SU-DHL-6 (cell line): Measurements from ENCODE around the gene LRRC3.

Experiments
- H2AFZ ChIP-seq: fragments of 200-600 bp; sonication (generic); 2 replicates; pipeline ENCODE4 v1.6.1; 2014; ENCODE audit warnings: low read depth, mild to moderate bottlenecking, moderate library complexity, mixed read lengths, antibody characterized with exemption, low read length; ENCODE audit not compliant: severe bottlenecking
- H3F3A ChIP-seq: fragments of 200-600 bp; shearing (Covaris generic); 2 replicates; pipeline ENCODE4 v1.6.0; 2016; ENCODE audit warnings: antibody characterized with exemption, mild to moderate bottlenecking; ENCODE audit not compliant: insufficient read depth
- H3K27ac ChIP-seq: fragments of 200-600 bp; sonication (generic); 2 replicates; pipeline ENCODE4 v1.5.1; 2016; ENCODE audit warnings: low read depth, mild to moderate bottlenecking, low read length, moderate library complexity, mixed read lengths
- H3K27me3 ChIP-seq: fragments of 200-600 bp; sonication (generic), shearing (Covaris generic); 2 replicates; pipeline ENCODE4 v1.6.0; 2014; ENCODE audit warnings: mild to moderate bottlenecking, low read length
- H3K36me3 ChIP-seq: fragments of 200-600 bp; sonication (generic); 2 replicates; pipeline ENCODE4 v1.6.1; 2014; ENCODE audit warnings: mild to moderate bottlenecking, low read length, mixed read lengths
- H3K4me2 ChIP-seq: fragments of 300-600, 200-600 bp; shearing (Covaris generic), sonication (generic); 2 replicates; pipeline ENCODE4 v1.6.0; 2014; ENCODE audit warnings: low read length, low read depth, mild to moderate bottlenecking; ENCODE audit not compliant: poor library complexity, severe bottlenecking
- H3K4me3 ChIP-seq: fragments of 200-600 bp; sonication (generic); 2 replicates; pipeline ENCODE4 v1.5.1; 2014; ENCODE audit warnings: antibody characterized with exemption, low read length, mild to moderate bottlenecking, mixed read lengths; ENCODE audit not compliant: insufficient read depth, poor library complexity, severe bottlenecking
- H3K79me2 ChIP-seq: fragments of 200-600 bp; sonication (generic); 2 replicates; pipeline ENCODE4 v1.6.1; 2014; ENCODE audit warnings: mild to moderate bottlenecking, low read length, moderate library complexity; ENCODE audit not compliant: insufficient read depth
- H3K9ac ChIP-seq: fragments of 200-600 bp; sonication (generic); 2 replicates; pipeline ENCODE4 v1.7.0; 2014; ENCODE audit warnings: mild to moderate bottlenecking, low read length
- H3K9me2 ChIP-seq: fragments of 200-600 bp; sonication (generic); replicated peaks from 2 replicates; pipeline ENCODE4 v1.6.1; 2014; ENCODE audit warnings: low read length; ENCODE audit not compliant: insufficient read depth
- H3K9me3 ChIP-seq: fragments of 200-600 bp; sonication (generic); 2 replicates; pipeline ENCODE4 v1.6.1; 2014; ENCODE audit warnings: low read length, mixed read lengths; ENCODE audit not compliant: insufficient read depth
- H4K20me1 ChIP-seq: fragments of 200-600 bp; sonication (generic); 2 replicates; pipeline ENCODE4 v1.6.1; 2014; ENCODE audit warnings: low read depth, mild to moderate bottlenecking, antibody characterized with exemption, low read length, moderate library complexity, mixed read lengths
- CTCF ChIP-seq: fragments of 200-600 bp; sonication (generic); IDR thresholded peaks from one replicate; pipeline ENCODE4 v1.5.1; 2017; ENCODE audit warnings: antibody characterized with exemption, mild to moderate bottlenecking, low read length, moderate library complexity; ENCODE audit not compliant: insufficient read depth, poor library complexity, severe bottlenecking
- EZH2phosphoT487 ChIP-seq: fragments of 200-600 bp; sonication (generic), shearing (Covaris generic); conservative IDR thresholded peaks from 2 replicates; pipeline ENCODE4 v1.6.1; 2018; ENCODE audit warnings: mild to moderate bottlenecking, antibody characterized with exemption, low read length, moderate library complexity, mixed read lengths

LRRC3 gene

GRCh38 chr21:44444286-44444931 is 10.9 kb upstream of the LRRC3 start:
- Histone ChIP-seq H3K9me3 (no peaks in the 10 kb centered on the region), H4K20me1 (no peaks in the 10 kb centered on the region), H3F3A (no peaks in the 10 kb centered on the region), H3K4me3 (no peak overlapping the region), H3K36me3 (no peaks in the 10 kb centered on the region), H3K4me2 (no peak overlapping the region), H3K9ac (no peak overlapping the region), H3K27ac (no peak overlapping the region), H3K27me3 (no peaks in the 10 kb centered on the region), H3K79me2 (no peaks in the 10 kb centered on the region), H2AFZ (no peak overlapping the region), H3K9me2 (no peaks in the 10 kb centered on the region)
- TF ChIP-seq EZH2phosphoT487 (no peak), CTCF (peak; percentile 11)

- Histone ChIP-seq H2AFZ (no peak overlapping the region), H3K9me3 (no peaks in the 10 kb centered on the region), H3K4me2 (no peak overlapping the region), H3K79me2 (no peaks in the 10 kb centered on the region), H3K9ac (no peak overlapping the region), H3K27ac (no peak overlapping the region), H3F3A (no peaks in the 10 kb centered on the region), H3K4me3 (no peak overlapping the region), H3K36me3 (no peaks in the 10 kb centered on the region), H3K27me3 (no peaks in the 10 kb centered on the region), H3K9me2 (no peaks in the 10 kb centered on the region), H4K20me1 (no peaks in the 10 kb centered on the region)
- TF ChIP-seq EZH2phosphoT487 (no peak), CTCF (no peak)
Observed at GRCh38 chr21:44445145-44445812, 10.0 kb upstream of the LRRC3 start.

- H3K4me2 ChIP-seq: no peak overlapping the region
- no peak overlapping the region for H3K4me3 ChIP-seq
- TF ChIP-seq EZH2phosphoT487 (no peak), CTCF (no peak)
- no peak overlapping the region for H3K27ac ChIP-seq
- H3F3A ChIP-seq: no peaks in the 10 kb centered on the region
- no peaks in the 10 kb centered on the region for H3K9me2 ChIP-seq
- H3K9ac ChIP-seq: no peak overlapping the region
- no peaks in the 10 kb centered on the region for H3K27me3 ChIP-seq
- H4K20me1 ChIP-seq: no peaks in the 10 kb centered on the region
- no peak overlapping the region for H2AFZ ChIP-seq
- no peaks in the 10 kb centered on the region for H3K36me3 ChIP-seq
- no peaks in the 10 kb centered on the region for H3K79me2 ChIP-seq
- no peaks in the 10 kb centered on the region for H3K9me3 ChIP-seq
Observed at GRCh38 chr21:44448651-44449131, 6.6 kb upstream of the LRRC3 start.
